GM10266 (cell line): ENCODE results near the gene ITGA2.

Experiments
- DNase-seq: peaks from one replicate; pipeline ENCODE4 v3.0.0; 2012; ENCODE audit errors: extremely low spot score
- CTCF ChIP-seq: IDR thresholded peaks from 2 replicates; pipeline ENCODE4 v1.5.1; 2012; ENCODE audit warnings: mild to moderate bottlenecking, low read depth; ENCODE audit not compliant: control insufficient read depth, insufficient read depth; ENCODE audit errors: missing control alignments

Gene ITGA2

GRCh38 chr5:53083927-53084326 lies 94.8 kb downstream of the ITGA2 start:
- TF ChIP-seq CTCF: no peak
- DNase-seq: no peak

GRCh38 chr5:53084546-53085255 lies 95.5 kb downstream of the ITGA2 start:
- DNase-seq: no peak
- no peak for TF ChIP-seq CTCF

- TF ChIP-seq CTCF: no peak
- no peak for DNase-seq
Observed at GRCh38 chr5:53087171-53087570, 98.0 kb downstream of the ITGA2 start.

- no peak for TF ChIP-seq CTCF
- no peak for DNase-seq
Observed at GRCh38 chr5:53087621-53088121, 98.5 kb downstream of the ITGA2 start.

GRCh38 chr5:53089481-53089991 lies 100.4 kb downstream of the ITGA2 start:
- no peak for TF ChIP-seq CTCF
- no peak for DNase-seq

- TF ChIP-seq CTCF: no peak
- DNase-seq: no peak
Observed at GRCh38 chr5:53090229-53090628, 101.1 kb downstream of the ITGA2 start.

- no peak for DNase-seq
- no peak for TF ChIP-seq CTCF
Observed at GRCh38 chr5:53091289-53091688, 102.1 kb downstream of the ITGA2 start.
